DOHH2 (cell line): ENCODE results near the gene DIS3L2.

Source experiments
- CTCF ChIP-seq: fragments of 200-600 bp; sonication (generic); IDR thresholded peaks from one replicate; pipeline ENCODE4 v1.5.1; 2014; ENCODE audit warnings: antibody characterized with exemption, mild to moderate bottlenecking, low read depth, low read length; ENCODE audit not compliant: poor library complexity, severe bottlenecking
- EZH2phosphoT487 ChIP-seq: fragments of 200-600 bp; sonication (generic); IDR thresholded peaks from 2 replicates; pipeline ENCODE4 v1.6.1; 2017; ENCODE audit warnings: borderline replicate concordance, mild to moderate bottlenecking, antibody characterized with exemption, low read length, moderate library complexity, mixed read lengths

GRCh38 chr2:232324778-232325177 is 363.3 kb downstream of the DIS3L2 start:
- TF ChIP-seq CTCF, result no peak
- no peak for TF ChIP-seq EZH2phosphoT487
